Activated T-helper 17 cell treated with anti-CD3 and anti-CD28 coated beads, Interleukin-2, amount 50 U/mL, for 72 hours (primary cell): Measurements from ENCODE around the gene WWOX. TPM values are rescaled to one million over a fixed set of nuclear protein-coding genes. Genes with fewer than 3 reads are reported as not detected.

Experiments
- ATAC-seq: fragments of 150-1000 bp; cut with Tn5 transposase; replicated peaks from 2 replicates; pipeline ENCODE4 v1.10.0; 2021; ENCODE audit warnings: mild to moderate bottlenecking, moderate library complexity
- H3K27ac Mint-ChIP-seq: one replicate; pipeline ENCODE4 v1.8.0; 2022; ENCODE audit warnings: mixed read lengths
- H3K27me3 Mint-ChIP-seq: one replicate; pipeline ENCODE4 v1.8.0; 2022; ENCODE audit warnings: mixed read lengths
- H3K36me3 Mint-ChIP-seq: one replicate; pipeline ENCODE4 v1.8.0; 2022; ENCODE audit warnings: low read depth, mild to moderate bottlenecking, mixed read lengths
- H3K4me1 Mint-ChIP-seq: one replicate; pipeline ENCODE4 v1.8.0; 2022; ENCODE audit warnings: mixed read lengths
- H3K4me3 Mint-ChIP-seq: one replicate; pipeline ENCODE4 v1.8.0; 2022; ENCODE audit warnings: mild to moderate bottlenecking, mixed read lengths
- H3K9me3 Mint-ChIP-seq: one replicate; pipeline ENCODE4 v1.8.0; 2022; ENCODE audit warnings: mixed read lengths
- total RNA-seq, 2 donors: library from RNA; stranded (reverse); gene quantifications; one replicate each; pipeline ENCODE4 v1.2.3, GENCODE V29; 2022

The WWOX gene
- total RNA-seq, 2 donors from 2014 or later, result 9.4 to 16.5 TPM

- peak overlapping the region; percentile 80 for H3K4me3 Mint-ChIP-seq
- peaks cover 21% of the 10 kb centered on the region for H3K36me3 Mint-ChIP-seq
- H3K27ac Mint-ChIP-seq, result peak overlapping the region; percentile 93
- peaks cover 4% of the 10 kb centered on the region for H3K9me3 Mint-ChIP-seq
- no peak for ATAC-seq
- no peaks in the 10 kb centered on the region for H3K27me3 Mint-ChIP-seq
- peaks cover 23% of the 10 kb centered on the region for H3K4me1 Mint-ChIP-seq
These were observed 906.8 kb downstream of the WWOX start for GRCh38 chr16:79006206-79006605.

GRCh38 chr16:79006765-79007164 is 907.3 kb downstream of the WWOX start:
- H3K4me1 Mint-ChIP-seq, result peaks cover 23% of the 10 kb centered on the region
- H3K4me3 Mint-ChIP-seq, result peak overlapping the region; percentile 80
- peak overlapping the region; percentile 93 for H3K27ac Mint-ChIP-seq
- peaks cover 4% of the 10 kb centered on the region for H3K9me3 Mint-ChIP-seq
- no peaks in the 10 kb centered on the region for H3K27me3 Mint-ChIP-seq
- peaks cover 21% of the 10 kb centered on the region for H3K36me3 Mint-ChIP-seq
- ATAC-seq, result peak; percentile 8

- Mint-ChIP-seq H3K4me1 (peaks cover 27% of the 10 kb centered on the region), H3K27me3 (no peaks in the 10 kb centered on the region), H3K27ac (peak overlapping the region; percentile 93), H3K36me3 (peaks cover 21% of the 10 kb centered on the region), H3K9me3 (peaks cover 7% of the 10 kb centered on the region), H3K4me3 (peak overlapping the region; percentile 80)
- ATAC-seq, result peak; percentile 82
These were observed 908.2 kb downstream of the WWOX start for GRCh38 chr16:79007614-79008013.

GRCh38 chr16:79008036-79008868 is 908.8 kb downstream of the WWOX start:
- Mint-ChIP-seq H3K27ac (peak overlapping the region; percentile 93), H3K4me1 (peaks cover 29% of the 10 kb centered on the region), H3K4me3 (peak overlapping the region; percentile 80), H3K36me3 (peaks cover 21% of the 10 kb centered on the region), H3K27me3 (no peaks in the 10 kb centered on the region), H3K9me3 (peaks cover 7% of the 10 kb centered on the region)
- peak; percentile 82 for ATAC-seq

GRCh38 chr16:79008869-79009179 is 909.4 kb downstream of the WWOX start:
- Mint-ChIP-seq H3K27me3 (no peaks in the 10 kb centered on the region), H3K27ac (peak overlapping the region; percentile 93), H3K9me3 (peaks cover 7% of the 10 kb centered on the region), H3K4me1 (peaks cover 32% of the 10 kb centered on the region), H3K36me3 (peaks cover 21% of the 10 kb centered on the region), H3K4me3 (peak overlapping the region; percentile 80)
- ATAC-seq, result no peak

GRCh38 chr16:79009896-79010295 is 910.4 kb downstream of the WWOX start:
- Mint-ChIP-seq H3K4me1 (peaks cover 32% of the 10 kb centered on the region), H3K36me3 (peaks cover 21% of the 10 kb centered on the region), H3K9me3 (peaks cover 7% of the 10 kb centered on the region), H3K27ac (peak overlapping the region; percentile 44), H3K4me3 (no peak overlapping the region), H3K27me3 (no peaks in the 10 kb centered on the region)
- no peak for ATAC-seq

GRCh38 chr16:79011282-79011681 is 911.8 kb downstream of the WWOX start:
- Mint-ChIP-seq H3K27ac (no peak overlapping the region), H3K9me3 (peaks cover 7% of the 10 kb centered on the region), H3K36me3 (peaks cover 16% of the 10 kb centered on the region), H3K27me3 (no peaks in the 10 kb centered on the region), H3K4me3 (no peak overlapping the region), H3K4me1 (peaks cover 22% of the 10 kb centered on the region)
- ATAC-seq, result no peak

- peak; percentile 41 for ATAC-seq
- peak overlapping the region; percentile 45 for H3K4me3 Mint-ChIP-seq
- no peaks in the 10 kb centered on the region for H3K27me3 Mint-ChIP-seq
- peaks cover under 1% of the 10 kb centered on the region for H3K36me3 Mint-ChIP-seq
- H3K9me3 Mint-ChIP-seq, result peaks cover 3% of the 10 kb centered on the region
- H3K27ac Mint-ChIP-seq, result peak overlapping the region; percentile 88
- H3K4me1 Mint-ChIP-seq, result peaks cover 12% of the 10 kb centered on the region
These were observed 913.4 kb downstream of the WWOX start for GRCh38 chr16:79012671-79013434.

GRCh38 chr16:79013930-79014660 is 914.6 kb downstream of the WWOX start:
- peaks cover 3% of the 10 kb centered on the region for H3K9me3 Mint-ChIP-seq
- no peaks in the 10 kb centered on the region for H3K36me3 Mint-ChIP-seq
- H3K27me3 Mint-ChIP-seq, result no peaks in the 10 kb centered on the region
- no peak for ATAC-seq
- H3K27ac Mint-ChIP-seq, result peak overlapping the region; percentile 88
- peaks cover 12% of the 10 kb centered on the region for H3K4me1 Mint-ChIP-seq
- peak overlapping the region; percentile 45 for H3K4me3 Mint-ChIP-seq

GRCh38 chr16:79018650-79019429 is 919.4 kb downstream of the WWOX start:
- H3K27ac Mint-ChIP-seq, result peak overlapping the region; percentile 83
- peak overlapping the region; percentile 42 for H3K4me3 Mint-ChIP-seq
- H3K9me3 Mint-ChIP-seq, result peaks cover 3% of the 10 kb centered on the region
- H3K4me1 Mint-ChIP-seq, result peaks cover 9% of the 10 kb centered on the region
- no peaks in the 10 kb centered on the region for H3K36me3 Mint-ChIP-seq
- H3K27me3 Mint-ChIP-seq, result no peaks in the 10 kb centered on the region
- peak; percentile 88 for ATAC-seq

- Mint-ChIP-seq H3K27me3 (no peaks in the 10 kb centered on the region), H3K4me1 (peaks cover 9% of the 10 kb centered on the region), H3K9me3 (peaks cover 3% of the 10 kb centered on the region), H3K4me3 (no peak overlapping the region), H3K27ac (peak overlapping the region; percentile 83), H3K36me3 (no peaks in the 10 kb centered on the region)
- ATAC-seq, result no peak
These were observed 920.0 kb downstream of the WWOX start for GRCh38 chr16:79019431-79019830.

- no peaks in the 10 kb centered on the region for H3K27me3 Mint-ChIP-seq
- ATAC-seq, result no peak
- no peak overlapping the region for H3K4me3 Mint-ChIP-seq
- H3K4me1 Mint-ChIP-seq, result peaks cover 9% of the 10 kb centered on the region
- no peak overlapping the region for H3K27ac Mint-ChIP-seq
- peaks cover 3% of the 10 kb centered on the region for H3K9me3 Mint-ChIP-seq
- H3K36me3 Mint-ChIP-seq, result no peaks in the 10 kb centered on the region
These were observed 922.7 kb downstream of the WWOX start for GRCh38 chr16:79021991-79022630.

GRCh38 chr16:79026117-79026516 is 926.7 kb downstream of the WWOX start:
- Mint-ChIP-seq H3K4me3 (no peak overlapping the region), H3K9me3 (no peaks in the 10 kb centered on the region), H3K27me3 (no peaks in the 10 kb centered on the region), H3K36me3 (no peaks in the 10 kb centered on the region), H3K27ac (peak overlapping the region; percentile 47), H3K4me1 (peaks cover 4% of the 10 kb centered on the region)
- ATAC-seq, result no peak
